ENCODE results near the gene CHST15.

DNA sequence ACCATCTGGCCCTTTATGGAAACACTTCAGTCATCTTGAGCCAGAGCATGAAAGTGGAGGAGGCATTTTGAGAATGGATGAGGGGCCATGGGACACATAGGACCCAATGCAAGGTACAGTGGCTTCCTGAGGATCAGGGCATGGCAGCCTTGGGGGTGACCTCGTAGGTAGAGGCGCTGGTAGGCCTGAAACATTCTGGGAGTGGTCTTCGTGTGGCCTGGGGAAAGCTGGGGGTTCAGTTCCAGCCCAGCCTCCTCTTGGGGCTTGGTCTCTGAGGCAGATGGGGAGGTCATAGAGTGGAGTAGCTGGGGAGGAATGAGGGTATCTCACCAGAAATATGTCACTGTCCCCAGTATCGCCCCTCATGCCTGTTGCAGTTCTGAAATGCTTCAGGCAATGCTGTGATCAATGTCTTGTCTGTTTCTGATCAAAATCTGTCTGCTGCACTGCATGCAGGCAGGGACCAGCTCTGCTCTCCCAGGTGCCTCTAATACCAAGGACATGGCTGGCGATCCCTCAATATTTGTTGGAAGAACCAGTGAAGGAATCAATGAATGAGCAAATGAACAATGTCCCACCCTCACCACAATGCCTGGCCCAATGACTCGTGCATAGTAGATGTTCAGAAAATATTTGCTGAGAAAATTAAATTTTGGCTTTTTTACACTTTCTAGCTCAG lies 90.9 kb downstream of the CHST15 start:
- TF ChIP-seq, protein P1, sequence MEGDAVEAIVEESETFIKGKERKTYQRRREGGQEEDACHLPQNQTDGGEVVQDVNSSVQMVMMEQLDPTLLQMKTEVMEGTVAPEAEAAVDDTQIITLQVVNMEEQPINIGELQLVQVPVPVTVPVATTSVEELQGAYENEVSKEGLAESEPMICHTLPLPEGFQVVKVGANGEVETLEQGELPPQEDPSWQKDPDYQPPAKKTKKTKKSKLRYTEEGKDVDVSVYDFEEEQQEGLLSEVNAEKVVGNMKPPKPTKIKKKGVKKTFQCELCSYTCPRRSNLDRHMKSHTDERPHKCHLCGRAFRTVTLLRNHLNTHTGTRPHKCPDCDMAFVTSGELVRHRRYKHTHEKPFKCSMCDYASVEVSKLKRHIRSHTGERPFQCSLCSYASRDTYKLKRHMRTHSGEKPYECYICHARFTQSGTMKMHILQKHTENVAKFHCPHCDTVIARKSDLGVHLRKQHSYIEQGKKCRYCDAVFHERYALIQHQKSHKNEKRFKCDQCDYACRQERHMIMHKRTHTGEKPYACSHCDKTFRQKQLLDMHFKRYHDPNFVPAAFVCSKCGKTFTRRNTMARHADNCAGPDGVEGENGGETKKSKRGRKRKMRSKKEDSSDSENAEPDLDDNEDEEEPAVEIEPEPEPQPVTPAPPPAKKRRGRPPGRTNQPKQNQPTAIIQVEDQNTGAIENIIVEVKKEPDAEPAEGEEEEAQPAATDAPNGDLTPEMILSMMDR (IDR thresholded peaks at IDR 0.05; ENCODE audit: poor library complexity, severe bottlenecking) = no peak
- TF ChIP-seq MXI1 (conservative IDR thresholded peaks at IDR 0.05; ENCODE audit: poor library complexity, severe bottlenecking) (no peak), RAD21 (conservative IDR thresholded peaks at IDR 0.05) (no peak), EP300 (conservative IDR thresholded peaks at IDR 0.05; ENCODE audit: poor library complexity, severe bottlenecking) (no peak), POLR2AphosphoS5 (IDR thresholded peaks at IDR 0.05) (no peak), TAF1 (IDR thresholded peaks at IDR 0.05; ENCODE audit: low read depth) (no peak), EZH2 (IDR thresholded peaks at IDR 0.05; ENCODE audit: borderline replicate concordance, insufficient read depth, low read length, poor library complexity, severe bottlenecking) (no peak), SMC3 (conservative IDR thresholded peaks at IDR 0.05; ENCODE audit: poor library complexity) (no peak)
- TF ChIP-seq, protein P2, sequence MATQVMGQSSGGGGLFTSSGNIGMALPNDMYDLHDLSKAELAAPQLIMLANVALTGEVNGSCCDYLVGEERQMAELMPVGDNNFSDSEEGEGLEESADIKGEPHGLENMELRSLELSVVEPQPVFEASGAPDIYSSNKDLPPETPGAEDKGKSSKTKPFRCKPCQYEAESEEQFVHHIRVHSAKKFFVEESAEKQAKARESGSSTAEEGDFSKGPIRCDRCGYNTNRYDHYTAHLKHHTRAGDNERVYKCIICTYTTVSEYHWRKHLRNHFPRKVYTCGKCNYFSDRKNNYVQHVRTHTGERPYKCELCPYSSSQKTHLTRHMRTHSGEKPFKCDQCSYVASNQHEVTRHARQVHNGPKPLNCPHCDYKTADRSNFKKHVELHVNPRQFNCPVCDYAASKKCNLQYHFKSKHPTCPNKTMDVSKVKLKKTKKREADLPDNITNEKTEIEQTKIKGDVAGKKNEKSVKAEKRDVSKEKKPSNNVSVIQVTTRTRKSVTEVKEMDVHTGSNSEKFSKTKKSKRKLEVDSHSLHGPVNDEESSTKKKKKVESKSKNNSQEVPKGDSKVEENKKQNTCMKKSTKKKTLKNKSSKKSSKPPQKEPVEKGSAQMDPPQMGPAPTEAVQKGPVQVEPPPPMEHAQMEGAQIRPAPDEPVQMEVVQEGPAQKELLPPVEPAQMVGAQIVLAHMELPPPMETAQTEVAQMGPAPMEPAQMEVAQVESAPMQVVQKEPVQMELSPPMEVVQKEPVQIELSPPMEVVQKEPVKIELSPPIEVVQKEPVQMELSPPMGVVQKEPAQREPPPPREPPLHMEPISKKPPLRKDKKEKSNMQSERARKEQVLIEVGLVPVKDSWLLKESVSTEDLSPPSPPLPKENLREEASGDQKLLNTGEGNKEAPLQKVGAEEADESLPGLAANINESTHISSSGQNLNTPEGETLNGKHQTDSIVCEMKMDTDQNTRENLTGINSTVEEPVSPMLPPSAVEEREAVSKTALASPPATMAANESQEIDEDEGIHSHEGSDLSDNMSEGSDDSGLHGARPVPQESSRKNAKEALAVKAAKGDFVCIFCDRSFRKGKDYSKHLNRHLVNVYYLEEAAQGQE (IDR thresholded peaks at IDR 0.05; ENCODE audit: borderline replicate concordance) = no peak
